Smooth muscle cell of the pulmonary artery (primary cell): ENCODE results near the gene ING5. TPM values are rescaled to one million over a fixed set of nuclear protein-coding genes. Genes with fewer than 3 reads are reported as not detected.

Experiments
- total RNA-seq: library from RNA; depleted of rRNA; stranded (reverse); fragments of >200 nt; gene quantifications from 2 replicates; pipeline ENCODE4 v1.2.3, GENCODE V29; 2014

The ING5 gene
- 35.1 and 40.1 TPM in 2 replicates for total RNA-seq

GRCh38 chr2:241701399-241702154 is at the start of gene ING5:
Gene ING5 (plus strand): TSS chr2:241702039. CDS start chr2:241702066, 27 bp downstream.

GRCh38 chr2:241686650-241687425 is 15.0 kb upstream of the ING5 start, which contains the start of gene DTYMK:
Gene DTYMK (minus strand): TSS chr2:241686815. CDS start chr2:241686783, 32 bp downstream.

GRCh38 chr2:241734467-241735208 is 32.8 kb downstream of the ING5 start, which contains the start of gene D2HGDH:
Gene D2HGDH (plus strand): TSS chr2:241734630. CDS start chr2:241735225, 595 bp downstream.

GRCh38 chr2:241776336-241777169 is 74.7 kb downstream of the ING5 start, which contains the start of gene GAL3ST2:
Gene GAL3ST2 (plus strand): TSS chr2:241776822. CDS start chr2:241776956, 134 bp downstream.

Other genes starting within 250 kb of the ING5 start
- 189 and 239 TPM in 2 replicates for gene STK25, start 193.5 kb upstream of the ING5 start, total RNA-seq
- 13.4 and 14.5 TPM in 2 replicates for gene BOK, start 143.3 kb upstream of the ING5 start, total RNA-seq
- gene THAP4, start 64.9 kb upstream of the ING5 start, total RNA-seq, result 29.3 and 43.5 TPM in 2 replicates
- 57.5 and 74.7 TPM in 2 replicates for gene ATG4B, start 64.3 kb upstream of the ING5 start, total RNA-seq
- gene DTYMK, start 15.2 kb upstream of the ING5 start, total RNA-seq, result 12.4 and 14.7 TPM in 2 replicates
- gene D2HGDH, start 32.6 kb downstream of the ING5 start, total RNA-seq, result 19.2 and 27.4 TPM in 2 replicates
- 0.33 and 0.46 TPM in 2 replicates for gene GAL3ST2, start 74.8 kb downstream of the ING5 start, total RNA-seq
- 0.07 and 0.13 TPM in 2 replicates for gene NEU4, start 107.2 kb downstream of the ING5 start, total RNA-seq
- not detected in 2 replicates for gene PDCD1, start 156.9 kb downstream of the ING5 start, total RNA-seq
- gene RTP5, start 167.7 kb downstream of the ING5 start, total RNA-seq, result not detected in 2 replicates